HEK293T (cell line): Measurements from ENCODE around the gene CADM1.

Experiments used
- BHLHE40 ChIP-seq: fragments of 450-650 bp; IDR thresholded peaks from 2 replicates; pipeline ENCODE4 v1.6.1; 2016; ENCODE audit warnings: mild to moderate bottlenecking, moderate library complexity, borderline replicate concordance
- ELF4 ChIP-seq: fragments of 450-650 bp; IDR thresholded peaks from 2 replicates; pipeline ENCODE4 v1.6.1; 2017; ENCODE audit warnings: antibody characterized with exemption
- SP1 ChIP-seq: fragments of 450-650 bp; IDR thresholded peaks from 2 replicates; pipeline ENCODE4 v1.6.1; 2017

DNA sequence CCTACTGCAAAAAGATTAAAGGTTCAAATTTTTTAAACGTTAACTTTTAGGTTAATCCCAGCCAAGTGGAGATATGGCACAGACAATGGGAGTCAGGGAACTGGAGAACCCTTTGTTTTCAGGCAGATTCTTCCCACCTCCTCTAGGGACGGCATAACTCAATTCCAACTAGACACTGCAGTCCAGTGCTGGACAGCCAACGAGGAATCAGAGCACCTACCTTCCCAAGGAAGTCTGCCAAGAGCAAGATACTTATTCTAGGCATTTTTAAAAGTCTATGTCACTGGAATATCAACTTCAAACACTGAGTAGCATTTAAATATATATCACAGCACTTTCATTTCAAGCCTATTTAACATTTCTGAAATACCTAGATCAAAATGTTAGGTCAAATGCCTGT, 7.3 kb downstream of the CADM1 start:
- TF ChIP-seq SP1 (no peak), BHLHE40 (no peak), ELF4 (no peak)
